Hippocampal formation (tissue), 2 donors: ENCODE data around the gene LDHAL6A.
"Not testable (repeated sequence)": the region's sequence is repeated elsewhere in the genome, so short reads cannot be mapped to it uniquely, and the experiment has no call there.

Experiments used
- DNase-seq, 2 donors: peaks; one replicate each; lab custom pipeline; 2025; lab: John Stamatoyannopoulos, UW

The LDHAL6A gene

GRCh38 chr11:18455686-18456372 lies at the start of gene LDHAL6A:
LDHAL6A (plus strand) TSS chr11:18455856; CDS start chr11:18456681, 825 bp downstream.
- no peak for DNase-seq

GRCh38 chr11:18407400-18407799 lies 48.3 kb upstream of the LDHAL6A start:
- DNase-seq: not testable (repeated sequence)

- DNase-seq: no peak
Measured at GRCh38 chr11:18408558-18409291, 46.9 kb upstream of the LDHAL6A start.

DNA sequence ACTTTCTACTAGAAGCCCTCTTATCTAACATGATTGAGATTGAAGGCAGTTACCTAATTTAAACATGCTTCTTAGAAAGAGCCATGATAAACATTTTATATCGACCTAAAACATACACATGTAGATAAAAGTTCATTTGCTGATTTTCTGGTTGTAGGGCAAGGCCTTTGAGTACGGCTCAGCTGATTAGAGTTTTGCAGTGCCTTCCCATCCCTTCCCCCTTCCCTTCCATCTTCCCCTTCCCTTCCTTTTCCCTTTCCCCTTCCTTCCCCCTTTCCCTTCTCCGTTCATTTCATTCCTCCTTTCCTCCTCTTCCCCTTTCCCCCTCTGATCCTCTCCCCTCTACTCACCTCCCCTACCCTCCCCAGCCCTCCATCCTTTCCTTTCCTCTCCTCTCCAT lies 39.2 kb upstream of the LDHAL6A start:
- DNase-seq: no peak

DNA sequence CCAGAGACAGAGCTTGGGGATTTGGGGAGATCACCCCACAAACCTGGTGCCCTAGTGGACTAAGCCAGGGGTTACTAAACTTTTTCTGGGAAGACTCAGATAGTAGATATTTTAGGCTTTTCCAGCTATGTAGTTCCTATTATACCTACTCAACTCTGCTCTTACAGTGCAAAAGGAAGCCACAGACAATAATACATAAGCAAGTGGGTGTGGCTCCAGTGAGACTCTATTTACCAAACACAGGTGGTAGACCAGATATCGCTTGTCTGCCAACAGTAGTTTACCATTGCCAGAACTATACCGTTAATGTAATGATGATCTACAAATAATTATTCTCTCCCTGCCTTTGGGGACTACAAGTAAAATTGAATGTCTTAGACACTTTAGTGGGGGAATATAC lies 36.6 kb upstream of the LDHAL6A start:
- DNase-seq: no peak

DNA sequence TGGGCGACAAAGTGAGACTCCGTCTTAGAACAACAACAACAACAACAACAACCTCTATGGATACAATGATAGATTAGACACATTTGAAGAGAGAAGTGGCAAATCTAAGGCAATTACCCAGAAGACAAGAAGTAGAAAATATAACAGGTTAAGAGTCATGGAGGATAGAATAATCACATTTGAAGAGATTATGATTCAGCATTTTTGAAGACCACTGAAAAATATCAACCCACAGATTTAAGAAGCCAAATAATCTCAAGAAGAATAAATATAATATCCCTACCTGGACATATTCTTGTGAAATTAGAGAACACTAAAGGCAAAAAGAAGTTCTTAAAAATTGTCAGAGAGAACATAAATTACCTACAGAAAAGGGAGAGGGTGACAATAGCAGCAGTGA lies 35.6 kb upstream of the LDHAL6A start:
- DNase-seq: no peak

DNA sequence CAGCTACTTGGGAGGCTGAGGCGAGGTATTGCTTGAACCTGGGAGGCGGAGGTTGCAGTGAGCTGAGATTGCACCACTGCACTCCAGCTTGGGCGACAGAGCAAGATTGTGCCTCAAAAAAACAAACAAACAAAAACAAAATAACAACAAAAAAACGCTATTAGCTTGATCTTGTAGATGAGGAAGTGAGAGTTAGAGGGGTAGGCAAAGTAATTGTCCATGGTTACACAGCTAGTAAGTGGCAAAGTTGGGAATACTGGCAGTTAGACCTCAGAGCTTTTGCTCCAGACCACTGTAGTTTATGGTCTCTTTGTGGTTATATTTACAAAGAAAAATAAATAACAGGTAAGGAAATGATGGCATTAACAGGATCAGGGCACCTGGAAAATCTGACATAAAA lies 28.4 kb upstream of the LDHAL6A start:
- DNase-seq: no peak

- DNase-seq: no peak
Measured at GRCh38 chr11:18429332-18429731, 26.3 kb upstream of the LDHAL6A start.

GRCh38 chr11:18438691-18439090 lies 17.0 kb upstream of the LDHAL6A start:
- DNase-seq: no peak

GRCh38 chr11:18449251-18449650 lies 6.4 kb upstream of the LDHAL6A start:
- no peak for DNase-seq

- DNase-seq: no peak
Measured at GRCh38 chr11:18452927-18453326, 2.7 kb upstream of the LDHAL6A start.

GRCh38 chr11:18457450-18457849 lies 1.8 kb downstream of the LDHAL6A start:
- DNase-seq: no peak

DNA sequence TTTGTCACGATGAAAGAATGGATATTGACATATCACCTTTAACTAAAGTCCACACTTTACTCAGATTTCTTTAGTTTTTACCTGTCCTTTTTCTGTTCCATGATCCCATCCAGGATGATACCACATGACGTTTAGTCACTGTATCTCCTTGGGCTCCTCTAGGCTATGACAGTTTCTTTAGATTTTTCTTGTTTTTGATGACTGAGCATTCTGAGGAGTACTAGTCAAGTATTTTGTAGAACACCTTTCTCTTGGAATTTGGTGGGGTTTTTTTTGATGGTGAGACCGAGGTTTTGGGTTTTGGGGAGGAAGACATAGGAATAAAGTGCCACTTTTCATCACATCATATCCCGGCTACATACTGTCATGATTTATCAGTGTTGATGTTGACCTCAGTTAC lies 4.0 kb downstream of the LDHAL6A start:
- DNase-seq: no peak

GRCh38 chr11:18461909-18462308 lies 6.3 kb downstream of the LDHAL6A start:
- DNase-seq: no peak

- peak in 1 of 2 donors; percentile 5 for DNase-seq
Measured at GRCh38 chr11:18463439-18463838, 7.8 kb downstream of the LDHAL6A start.

- no peak for DNase-seq
Measured at GRCh38 chr11:18466402-18466801, 10.7 kb downstream of the LDHAL6A start.

GRCh38 chr11:18468059-18468458 lies 12.4 kb downstream of the LDHAL6A start:
- no peak for DNase-seq

DNA sequence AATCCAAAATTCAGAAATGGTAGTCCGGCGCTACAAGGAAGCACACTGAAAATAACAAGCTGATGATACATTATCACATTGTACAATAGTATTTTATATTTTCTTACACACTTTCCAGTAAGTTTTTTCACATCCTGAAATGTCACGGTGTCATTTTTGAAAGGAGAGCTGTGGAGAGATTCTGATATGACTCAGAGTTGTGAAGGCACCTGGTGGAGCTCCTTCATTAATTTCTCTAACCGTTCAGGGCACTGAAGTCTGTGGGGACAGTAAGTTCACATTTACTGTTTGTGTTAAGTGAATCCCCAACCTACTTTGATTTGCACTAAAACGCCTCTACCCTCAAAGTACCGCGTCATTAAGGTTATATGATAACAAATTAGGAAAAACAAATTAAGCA lies 13.3 kb downstream of the LDHAL6A start:
- DNase-seq: no peak

DNA sequence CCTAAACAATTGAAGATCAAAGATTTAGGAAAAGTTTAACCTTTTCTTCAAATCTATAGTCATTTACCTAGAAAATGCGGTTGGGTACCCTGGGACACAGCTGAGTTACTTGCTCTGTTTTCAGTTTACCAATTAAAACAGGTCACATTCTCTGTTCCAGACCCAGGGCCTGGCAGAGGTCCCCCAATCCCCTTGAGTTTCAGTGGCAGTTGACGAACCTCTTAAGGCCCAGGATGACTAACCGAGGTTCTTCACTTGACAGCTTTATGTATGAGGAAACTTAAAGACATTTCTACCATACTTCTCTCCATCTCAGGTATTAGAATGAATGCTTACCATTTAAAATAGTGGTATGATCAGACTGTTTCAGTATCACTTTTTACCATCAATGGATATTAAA lies 16.3 kb downstream of the LDHAL6A start:
- no peak for DNase-seq

GRCh38 chr11:18472587-18472986 lies 16.9 kb downstream of the LDHAL6A start:
- no peak for DNase-seq

GRCh38 chr11:18479063-18479462 lies 23.4 kb downstream of the LDHAL6A start:
- no peak for DNase-seq

- no peak for DNase-seq
Measured at GRCh38 chr11:18485913-18486528, 30.4 kb downstream of the LDHAL6A start.

DNA sequence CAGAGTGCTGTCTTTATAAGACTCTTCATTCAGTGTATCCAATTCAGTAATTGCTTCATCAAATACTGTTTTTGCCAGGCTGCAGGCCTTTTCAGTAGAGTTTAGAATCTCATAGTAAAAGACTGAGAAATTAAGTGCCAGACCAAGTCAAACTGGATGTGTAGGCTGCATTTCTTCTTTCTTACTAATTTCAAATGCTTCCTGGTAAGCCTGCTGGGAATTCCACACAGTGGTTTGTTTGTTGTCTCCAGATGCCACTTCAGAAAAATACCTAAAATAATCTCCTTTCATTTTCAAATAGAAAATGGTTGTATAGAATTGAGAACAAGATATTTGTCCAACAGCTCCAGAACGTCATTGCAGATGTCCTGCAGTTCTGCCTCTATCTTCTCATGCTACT lies 34.7 kb downstream of the LDHAL6A start:
- peak in 1 of 2 donors; percentile 16 for DNase-seq
